Fibroblast of skin of abdomen (primary cell): Measurements from ENCODE around the gene ADM5. TPM values are rescaled to one million over a fixed set of nuclear protein-coding genes. Genes with fewer than 3 reads are reported as not detected.

Experiments used
- DNase-seq: peaks from one replicate; pipeline ENCODE4 v3.0.0-alpha.2; 2013
- polyA plus RNA-seq, 2 experiments: library from polyadenylated mRNA; unstranded; fragments of 120-200 nt; gene quantifications; one replicate each; pipeline ENCODE4 v1.2.1, GENCODE V29; 2013; ENCODE audit not compliant: insufficient read length in 2 of 2

Gene ADM5
- 0.26 TPM for polyA plus RNA-seq (2013, experiment 1 of 2; ENCODE audit: insufficient read length)
- polyA plus RNA-seq (2013, experiment 2 of 2; ENCODE audit: insufficient read length) = 0.45 TPM

GRCh38 chr19:49689133-49690078 is at the start of gene ADM5:
TSS of gene ADM5 (plus strand) at chr19:49689594. CDS start at chr19:49689838, 244 bp downstream.
- no peak for DNase-seq

- DNase-seq = peak; percentile 100
Measured at GRCh38 chr19:49640113-49640898, 49.1 kb upstream of the ADM5 start, which contains the start of gene RRAS. TSS of gene RRAS (minus strand) at chr19:49640143. CDS start at chr19:49640098, 45 bp downstream.

- peak; percentile 100 for DNase-seq
Measured at GRCh38 chr19:49641688-49642491, 47.5 kb upstream of the ADM5 start, which contains the start of gene SCAF1. TSS of gene SCAF1 (plus strand) at chr19:49642209. CDS start at chr19:49645027, 2,818 bp downstream.

- DNase-seq = no peak
Measured at GRCh38 chr19:49642492-49643035, 46.8 kb upstream of the ADM5 start.

GRCh38 chr19:49643466-49643865 is 45.9 kb upstream of the ADM5 start:
- no peak for DNase-seq

GRCh38 chr19:49645592-49645991 is 43.8 kb upstream of the ADM5 start:
- no peak for DNase-seq

- no peak for DNase-seq
Measured at GRCh38 chr19:49645995-49646394, 43.4 kb upstream of the ADM5 start.

GRCh38 chr19:49646586-49646985 is 42.8 kb upstream of the ADM5 start:
- DNase-seq = no peak

GRCh38 chr19:49651029-49651819 is 38.2 kb upstream of the ADM5 start:
- no peak for DNase-seq

GRCh38 chr19:49651820-49652550 is 37.4 kb upstream of the ADM5 start:
- no peak for DNase-seq

- DNase-seq = no peak
Measured at GRCh38 chr19:49652551-49653465, 36.6 kb upstream of the ADM5 start.

GRCh38 chr19:49653466-49653806 is 36.0 kb upstream of the ADM5 start:
- no peak for DNase-seq

GRCh38 chr19:49654581-49654980 is 34.8 kb upstream of the ADM5 start:
- no peak for DNase-seq

- no peak for DNase-seq
Measured at GRCh38 chr19:49655570-49656455, 33.6 kb upstream of the ADM5 start.

- no peak for DNase-seq
Measured at GRCh38 chr19:49656456-49657109, 32.8 kb upstream of the ADM5 start.

GRCh38 chr19:49657493-49658138 is 31.8 kb upstream of the ADM5 start:
- DNase-seq = no peak

GRCh38 chr19:49658139-49658517 is 31.3 kb upstream of the ADM5 start:
- DNase-seq = no peak
